ENCODE results near the gene ERCC3. TPM values are rescaled to one million over a fixed set of nuclear protein-coding genes. Genes with fewer than 3 reads are reported as not detected.

ERCC3 gene
- total RNA-seq (2022; extraction: Qiagen RNA extraction; ENCODE audit: low read depth) = 44.3 to 46.7 TPM (median 46.0 TPM) in 5 replicates

GRCh38 chr2:127293748-127294562 lies at the start of gene ERCC3:
ERCC3 (minus strand) TSS chr2:127294144; CDS start chr2:127294081, 63 bp downstream.

DNA sequence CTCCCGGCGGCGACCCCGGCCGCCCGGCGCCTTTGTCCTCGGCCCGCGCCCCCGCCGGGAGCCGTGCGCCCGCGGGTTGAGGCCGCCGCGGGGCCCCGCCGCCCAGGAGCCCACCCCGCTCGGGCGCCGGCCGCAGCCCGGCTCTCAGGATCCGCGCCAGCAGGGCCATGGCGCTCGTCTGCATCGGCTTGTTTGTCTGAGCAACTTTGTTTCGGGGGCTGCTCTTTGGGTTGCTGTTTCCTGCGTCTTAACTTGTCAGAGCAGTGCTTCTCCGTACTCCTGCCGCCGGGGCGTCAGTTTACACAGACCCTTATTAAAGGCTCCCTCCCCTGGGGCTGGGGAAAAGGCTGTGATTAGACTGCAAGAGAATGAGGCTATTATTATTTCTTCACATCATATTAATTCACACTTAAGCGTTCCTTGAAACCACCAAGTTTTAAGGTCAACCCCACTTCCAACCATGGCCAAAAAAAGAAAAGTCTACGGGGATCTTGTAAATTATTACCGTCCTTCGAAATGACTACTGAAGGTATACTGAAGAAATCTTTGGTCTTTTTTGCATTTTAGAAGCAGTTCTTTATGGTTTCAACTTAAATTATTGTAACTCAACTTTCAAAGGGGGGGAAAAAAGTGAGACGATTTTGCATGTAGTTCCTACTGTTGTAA lies 73.7 kb downstream of the ERCC3 start, which contains the start of gene CYP27C1:
CYP27C1 (minus strand) TSS at position 198 of the 666 bp plus-strand sequence; CDS start at position 169, 29 bp downstream.

Other genes starting within 250 kb of the ERCC3 start
- 29.1 to 32.6 TPM (median 30.5 TPM) in 5 replicates for gene BIN1, start 187.0 kb downstream of the ERCC3 start, total RNA-seq (2022; extraction: Qiagen RNA extraction; ENCODE audit: low read depth)
- 2.7 to 5.2 TPM (median 4.0 TPM) in 5 replicates for gene CYP27C1, start 73.8 kb downstream of the ERCC3 start, total RNA-seq (2022; extraction: Qiagen RNA extraction; ENCODE audit: low read depth)
- 11.8 to 25.9 TPM (median 21.2 TPM) in 5 replicates for gene MAP3K2, start 93.8 kb upstream of the ERCC3 start, total RNA-seq (2022; extraction: Qiagen RNA extraction; ENCODE audit: low read depth)
- 4.0 to 4.6 TPM (median 4.2 TPM) in 5 replicates for gene PROC, start 124.3 kb upstream of the ERCC3 start, total RNA-seq (2022; extraction: Qiagen RNA extraction; ENCODE audit: low read depth)
- 36.8 to 48.4 TPM (median 43.0 TPM) in 5 replicates for gene IWS1, start 232.3 kb upstream of the ERCC3 start, total RNA-seq (2022; extraction: Qiagen RNA extraction; ENCODE audit: low read depth)
- gene MYO7B, start 241.5 kb upstream of the ERCC3 start, total RNA-seq (2022; extraction: Qiagen RNA extraction; ENCODE audit: low read depth) = 0.11 to 0.29 TPM (median 0.19 TPM) in 4 of 5 replicates, not detected in the other

All from A549 treated with GW870086 at 1 μM for 4 hours (cell line).